Measurements from ENCODE around the gene RASIP1.
"Not testable (repeated sequence)": the region's sequence is repeated elsewhere in the genome, so short reads cannot be mapped to it uniquely, and the experiment has no call there.

Gene RASIP1

DNA sequence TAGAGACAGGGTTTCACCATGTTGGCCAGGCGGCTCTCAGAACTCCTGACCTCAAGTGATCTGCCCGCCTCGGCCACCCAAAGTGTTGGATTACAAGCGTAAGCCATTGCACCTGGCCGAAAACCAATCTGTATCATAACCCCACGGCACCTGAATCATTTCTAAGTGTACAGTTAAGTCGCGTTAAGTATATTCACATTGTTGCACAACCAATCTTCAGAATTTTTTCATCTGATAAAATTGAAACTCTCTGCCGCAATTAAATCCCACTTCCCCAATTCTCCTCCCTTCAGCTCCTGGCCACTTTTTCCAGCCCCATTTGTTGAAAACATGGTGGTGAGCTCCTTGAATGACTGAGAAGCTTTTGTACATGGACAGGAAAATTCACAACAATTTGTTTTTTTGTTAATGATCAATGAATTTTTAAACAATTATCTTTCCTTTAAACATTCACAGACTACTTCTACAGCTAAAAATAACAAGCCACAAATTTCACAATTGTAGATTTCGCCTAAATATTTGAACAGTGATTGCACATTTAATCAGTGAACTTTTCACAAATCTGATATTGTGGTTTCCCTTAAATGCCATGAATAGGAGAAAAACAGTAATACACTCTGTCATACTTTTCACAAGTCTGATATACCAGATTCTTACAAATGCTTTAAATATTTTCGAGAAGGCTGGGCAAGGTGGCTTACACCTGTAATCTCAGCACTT, 28.7 kb upstream of the RASIP1 start:
- peaks cover 6% of the 10 kb centered on the region for H3K4me1 ChIP-seq (ENCODE audit: control insufficient read depth, insufficient read depth, low read length)
- no peak overlapping the region for H3K4me2 ChIP-seq (ENCODE audit: low read length)
- H3K36me3 ChIP-seq (ENCODE audit: insufficient read depth, low read length), result no peaks in the 10 kb centered on the region
- peaks cover 28% of the 10 kb centered on the region for H3K27me3 ChIP-seq (ENCODE audit: control insufficient read depth, insufficient read depth, low read length)
- no peaks in the 10 kb centered on the region for H3K9me3 ChIP-seq (replicated peaks; ENCODE audit: low read length)
- no peak overlapping the region for H3K4me3 ChIP-seq (ENCODE audit: low read length)
- H3K9ac ChIP-seq (ENCODE audit: low read depth, low read length), result no peak overlapping the region

DNA sequence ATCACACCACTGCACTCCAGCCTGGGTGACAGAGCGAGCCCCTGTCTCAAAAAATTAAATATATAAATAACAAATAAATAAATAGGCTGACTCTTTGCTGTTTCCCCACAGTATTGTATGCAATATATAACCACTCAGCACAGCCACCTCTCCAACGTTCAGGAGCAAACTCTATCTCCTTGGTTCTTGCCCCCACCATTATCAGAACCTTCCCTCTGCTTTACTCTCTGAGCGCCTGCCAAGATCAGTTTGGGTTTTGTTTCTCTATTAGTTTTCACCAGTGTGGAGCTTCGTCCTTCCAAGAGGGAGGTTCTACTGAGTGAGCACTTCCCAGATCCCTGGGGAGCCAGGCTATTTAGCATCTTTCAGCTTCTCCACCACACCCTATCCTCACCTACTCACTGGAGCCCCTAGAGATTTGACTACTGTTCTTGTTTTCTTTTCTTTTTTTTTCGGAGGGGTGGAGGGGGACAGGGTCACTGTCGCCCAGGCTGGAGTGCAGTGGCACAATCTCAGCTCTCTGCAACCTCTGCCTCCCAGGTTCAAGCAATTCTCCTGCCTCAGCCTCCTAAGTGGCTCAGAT, 27.9 kb upstream of the RASIP1 start:
- H3K4me2 ChIP-seq (ENCODE audit: low read length); H3K4me1 ChIP-seq (ENCODE audit: control insufficient read depth, insufficient read depth, low read length); H3K4me3 ChIP-seq (ENCODE audit: low read length); H3K9ac ChIP-seq (ENCODE audit: low read depth, low read length); H3K36me3 ChIP-seq (ENCODE audit: insufficient read depth, low read length); H3K9me3 ChIP-seq (replicated peaks; ENCODE audit: low read length): not testable (repeated sequence)
- peaks cover 34% of the 10 kb centered on the region for H3K27me3 ChIP-seq (ENCODE audit: control insufficient read depth, insufficient read depth, low read length)

DNA sequence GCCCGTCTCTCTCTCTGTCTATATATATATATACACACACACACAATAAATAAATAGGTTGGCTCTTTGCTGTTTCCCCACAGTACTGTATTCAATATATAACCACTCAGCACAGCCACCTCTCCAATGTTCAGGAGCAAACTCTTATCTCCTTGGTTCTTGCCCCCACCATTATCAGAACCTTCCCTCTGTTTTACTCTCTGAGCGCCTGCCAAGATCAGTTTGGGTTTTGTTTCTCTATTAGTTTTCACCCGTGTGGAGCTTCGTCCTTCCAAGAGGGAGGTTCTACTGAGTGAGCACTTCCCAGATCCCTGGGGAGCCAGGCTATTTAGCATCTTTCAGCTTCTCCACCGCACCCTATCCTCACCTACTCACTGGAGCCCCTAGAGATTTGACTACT, 25.4 kb upstream of the RASIP1 start:
- H3K9ac ChIP-seq (ENCODE audit: low read depth, low read length); H3K4me3 ChIP-seq (ENCODE audit: low read length); H3K4me2 ChIP-seq (ENCODE audit: low read length); H3K9me3 ChIP-seq (replicated peaks; ENCODE audit: low read length); H3K36me3 ChIP-seq (ENCODE audit: insufficient read depth, low read length); H3K4me1 ChIP-seq (ENCODE audit: control insufficient read depth, insufficient read depth, low read length): not testable (repeated sequence)
- peaks cover 50% of the 10 kb centered on the region for H3K27me3 ChIP-seq (ENCODE audit: control insufficient read depth, insufficient read depth, low read length)

DNA sequence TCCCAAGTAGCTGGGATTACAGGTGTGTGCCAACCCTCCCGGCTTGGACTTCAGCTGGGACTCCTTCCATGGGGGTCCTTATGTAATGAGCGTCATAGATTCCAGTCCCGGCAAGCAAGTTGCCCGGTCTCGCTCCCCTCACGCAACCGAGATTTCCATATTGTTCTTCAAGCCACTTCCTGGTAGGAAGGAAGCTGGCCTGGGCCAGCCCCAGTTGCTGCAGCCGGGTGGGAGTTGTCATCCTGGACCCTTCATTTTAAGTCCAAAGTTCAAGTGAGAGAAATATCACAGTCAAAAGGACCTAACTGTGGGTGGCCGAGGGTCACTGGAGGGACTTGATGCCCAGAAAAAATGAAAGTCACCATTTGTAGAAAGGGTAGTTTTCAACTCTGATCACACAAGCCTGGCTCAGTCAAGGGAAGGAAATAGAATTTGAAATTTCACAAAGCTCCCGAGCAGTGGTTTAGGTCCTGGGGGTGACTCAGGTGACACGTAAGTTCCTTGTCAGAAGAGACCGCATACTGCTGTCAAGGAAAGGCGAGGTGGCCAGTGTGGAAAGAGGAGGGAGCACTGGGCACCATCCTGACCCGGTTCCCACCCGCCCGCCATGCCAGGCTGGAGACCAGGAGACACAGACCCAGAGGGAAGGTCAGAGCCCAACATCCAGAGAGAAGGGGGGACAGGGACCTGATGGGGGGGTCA, 20.2 kb upstream of the RASIP1 start:
- Histone ChIP-seq H3K4me2 (ENCODE audit: low read length) (no peak overlapping the region), H3K36me3 (ENCODE audit: insufficient read depth, low read length) (no peaks in the 10 kb centered on the region), H3K4me1 (ENCODE audit: control insufficient read depth, insufficient read depth, low read length) (no peaks in the 10 kb centered on the region), H3K27me3 (ENCODE audit: control insufficient read depth, insufficient read depth, low read length) (peaks cover 35% of the 10 kb centered on the region), H3K9ac (ENCODE audit: low read depth, low read length) (no peak overlapping the region), H3K9me3 (replicated peaks; ENCODE audit: low read length) (no peaks in the 10 kb centered on the region), H3K4me3 (ENCODE audit: low read length) (no peak overlapping the region)

DNA sequence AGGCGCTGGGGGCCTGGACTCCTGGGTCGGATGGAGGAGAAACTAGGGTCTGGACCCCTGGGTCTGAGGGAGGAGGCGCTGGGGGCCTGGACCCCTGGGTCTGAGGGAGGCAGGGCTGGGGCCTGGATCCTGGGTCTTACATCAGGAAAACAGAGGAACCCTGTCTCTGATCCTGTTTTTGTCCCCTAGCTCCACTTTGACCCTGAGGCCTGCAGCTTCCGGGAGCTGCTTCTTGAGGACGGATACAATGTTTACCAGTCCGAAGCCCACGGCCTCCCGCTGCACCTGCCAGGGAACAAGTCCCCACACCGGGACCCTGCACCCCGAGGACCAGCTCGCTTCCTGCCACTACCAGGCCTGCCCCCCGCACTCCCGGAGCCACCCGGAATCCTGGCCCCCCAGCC, 17.3 kb upstream of the RASIP1 start:
- Histone ChIP-seq H3K4me1 (ENCODE audit: control insufficient read depth, insufficient read depth, low read length) (peaks cover 2% of the 10 kb centered on the region), H3K9me3 (replicated peaks; ENCODE audit: low read length) (no peaks in the 10 kb centered on the region), H3K4me3 (ENCODE audit: low read length) (no peak overlapping the region), H3K27me3 (ENCODE audit: control insufficient read depth, insufficient read depth, low read length) (peaks cover 32% of the 10 kb centered on the region), H3K9ac (ENCODE audit: low read depth, low read length) (no peak overlapping the region), H3K36me3 (ENCODE audit: insufficient read depth, low read length) (no peaks in the 10 kb centered on the region), H3K4me2 (ENCODE audit: low read length) (no peak overlapping the region)

DNA sequence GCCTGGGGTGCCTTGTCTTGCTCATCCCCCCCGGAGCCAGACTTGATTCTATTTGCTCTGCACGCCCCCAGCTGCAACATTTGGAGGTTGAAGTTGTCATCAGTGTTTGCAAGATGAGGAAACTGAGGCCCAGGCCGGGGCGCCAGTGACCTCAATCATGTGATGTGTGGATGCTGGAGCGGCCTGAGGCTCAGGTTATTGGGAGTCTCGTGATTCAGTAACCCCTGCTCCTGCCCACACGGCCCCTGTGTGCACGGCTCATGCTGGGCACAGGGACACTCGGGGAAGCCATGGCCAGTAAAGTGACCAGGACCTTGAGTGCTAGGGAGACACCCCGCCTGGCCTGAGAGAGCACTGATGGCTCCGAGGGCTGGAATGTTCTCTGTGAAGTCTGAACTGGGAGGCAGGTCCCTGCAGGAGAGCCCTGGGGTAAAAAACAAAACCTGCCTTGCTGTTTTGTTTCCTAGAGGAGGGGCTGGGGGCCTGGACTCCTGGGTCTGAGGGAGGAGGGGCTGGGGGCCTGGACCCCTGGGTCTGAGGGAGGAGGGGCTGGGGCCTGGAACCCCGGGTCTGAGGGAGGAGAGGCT, 16.8 kb upstream of the RASIP1 start:
- peaks cover 7% of the 10 kb centered on the region for H3K4me1 ChIP-seq (ENCODE audit: control insufficient read depth, insufficient read depth, low read length)
- no peak overlapping the region for H3K4me2 ChIP-seq (ENCODE audit: low read length)
- peaks cover 32% of the 10 kb centered on the region for H3K27me3 ChIP-seq (ENCODE audit: control insufficient read depth, insufficient read depth, low read length)
- no peaks in the 10 kb centered on the region for H3K9me3 ChIP-seq (replicated peaks; ENCODE audit: low read length)
- no peaks in the 10 kb centered on the region for H3K36me3 ChIP-seq (ENCODE audit: insufficient read depth, low read length)
- no peak overlapping the region for H3K4me3 ChIP-seq (ENCODE audit: low read length)
- H3K9ac ChIP-seq (ENCODE audit: low read depth, low read length), result no peak overlapping the region

DNA sequence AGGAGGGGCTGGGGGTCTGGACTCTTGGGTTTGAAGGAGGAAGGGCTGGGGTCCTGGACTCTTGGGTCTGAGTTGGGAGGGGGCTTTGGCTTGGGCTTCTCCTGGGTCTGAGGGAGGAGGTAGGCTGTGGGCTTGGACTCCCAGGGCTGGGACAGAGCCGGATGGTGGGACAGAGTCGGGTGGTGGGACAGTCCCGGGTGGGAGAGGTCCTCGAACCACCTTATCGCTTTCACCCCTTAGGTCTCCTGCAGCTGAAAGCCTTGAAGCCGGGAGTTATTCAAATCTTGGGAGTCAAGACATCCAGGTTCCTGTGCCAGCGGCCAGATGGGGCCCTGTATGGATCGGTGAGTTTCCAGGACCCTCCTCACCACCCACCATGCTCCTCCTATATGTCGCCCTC, 16.3 kb upstream of the RASIP1 start:
- H3K4me2 ChIP-seq (ENCODE audit: low read length), result no peak overlapping the region
- peaks cover 32% of the 10 kb centered on the region for H3K27me3 ChIP-seq (ENCODE audit: control insufficient read depth, insufficient read depth, low read length)
- H3K4me1 ChIP-seq (ENCODE audit: control insufficient read depth, insufficient read depth, low read length), result peaks cover 7% of the 10 kb centered on the region
- H3K9ac ChIP-seq (ENCODE audit: low read depth, low read length), result no peak overlapping the region
- H3K36me3 ChIP-seq (ENCODE audit: insufficient read depth, low read length), result no peaks in the 10 kb centered on the region
- H3K9me3 ChIP-seq (replicated peaks; ENCODE audit: low read length), result no peaks in the 10 kb centered on the region
- H3K4me3 ChIP-seq (ENCODE audit: low read length), result no peak overlapping the region

DNA sequence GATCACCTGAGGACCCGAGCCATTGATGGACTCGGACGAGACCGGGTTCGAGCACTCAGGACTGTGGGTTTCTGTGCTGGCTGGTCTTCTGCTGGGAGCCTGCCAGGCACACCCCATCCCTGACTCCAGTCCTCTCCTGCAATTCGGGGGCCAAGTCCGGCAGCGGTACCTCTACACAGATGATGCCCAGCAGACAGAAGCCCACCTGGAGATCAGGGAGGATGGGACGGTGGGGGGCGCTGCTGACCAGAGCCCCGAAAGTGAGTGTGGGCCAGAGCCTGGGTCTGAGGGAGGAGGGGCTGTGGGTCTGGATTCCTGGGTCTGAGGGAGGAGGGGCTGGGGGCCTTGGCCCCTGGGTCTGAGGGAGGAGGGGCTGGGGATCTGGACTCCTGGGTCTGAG, 15.8 kb upstream of the RASIP1 start:
- H3K9me3 ChIP-seq (replicated peaks; ENCODE audit: low read length), result no peaks in the 10 kb centered on the region
- peaks cover 7% of the 10 kb centered on the region for H3K4me1 ChIP-seq (ENCODE audit: control insufficient read depth, insufficient read depth, low read length)
- no peak overlapping the region for H3K4me3 ChIP-seq (ENCODE audit: low read length)
- H3K27me3 ChIP-seq (ENCODE audit: control insufficient read depth, insufficient read depth, low read length), result peaks cover 33% of the 10 kb centered on the region
- no peak overlapping the region for H3K9ac ChIP-seq (ENCODE audit: low read depth, low read length)
- no peaks in the 10 kb centered on the region for H3K36me3 ChIP-seq (ENCODE audit: insufficient read depth, low read length)
- H3K4me2 ChIP-seq (ENCODE audit: low read length), result no peak overlapping the region

DNA sequence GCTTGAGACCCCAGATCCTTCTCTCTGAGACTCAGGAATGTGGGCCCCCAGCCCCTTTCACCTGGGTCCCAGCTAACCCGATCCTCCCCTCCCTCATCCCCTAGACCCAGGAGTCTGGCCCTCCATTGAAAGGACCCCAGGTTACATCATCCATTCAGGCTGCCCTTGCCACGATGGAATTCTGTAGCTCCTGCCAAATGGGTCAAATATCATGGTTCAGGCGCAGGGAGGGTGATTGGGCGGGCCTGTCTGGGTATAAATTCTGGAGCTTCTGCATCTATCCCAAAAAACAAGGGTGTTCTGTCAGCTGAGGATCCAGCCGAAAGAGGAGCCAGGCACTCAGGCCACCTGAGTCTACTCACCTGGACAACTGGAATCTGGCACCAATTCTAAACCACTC, 15.4 kb upstream of the RASIP1 start:
- Histone ChIP-seq H3K9me3 (replicated peaks; ENCODE audit: low read length) (no peaks in the 10 kb centered on the region), H3K4me3 (ENCODE audit: low read length) (no peak overlapping the region), H3K27me3 (ENCODE audit: control insufficient read depth, insufficient read depth, low read length) (peaks cover 34% of the 10 kb centered on the region), H3K36me3 (ENCODE audit: insufficient read depth, low read length) (no peaks in the 10 kb centered on the region), H3K9ac (ENCODE audit: low read depth, low read length) (no peak overlapping the region), H3K4me2 (ENCODE audit: low read length) (no peak overlapping the region), H3K4me1 (ENCODE audit: control insufficient read depth, insufficient read depth, low read length) (peaks cover 7% of the 10 kb centered on the region)

DNA sequence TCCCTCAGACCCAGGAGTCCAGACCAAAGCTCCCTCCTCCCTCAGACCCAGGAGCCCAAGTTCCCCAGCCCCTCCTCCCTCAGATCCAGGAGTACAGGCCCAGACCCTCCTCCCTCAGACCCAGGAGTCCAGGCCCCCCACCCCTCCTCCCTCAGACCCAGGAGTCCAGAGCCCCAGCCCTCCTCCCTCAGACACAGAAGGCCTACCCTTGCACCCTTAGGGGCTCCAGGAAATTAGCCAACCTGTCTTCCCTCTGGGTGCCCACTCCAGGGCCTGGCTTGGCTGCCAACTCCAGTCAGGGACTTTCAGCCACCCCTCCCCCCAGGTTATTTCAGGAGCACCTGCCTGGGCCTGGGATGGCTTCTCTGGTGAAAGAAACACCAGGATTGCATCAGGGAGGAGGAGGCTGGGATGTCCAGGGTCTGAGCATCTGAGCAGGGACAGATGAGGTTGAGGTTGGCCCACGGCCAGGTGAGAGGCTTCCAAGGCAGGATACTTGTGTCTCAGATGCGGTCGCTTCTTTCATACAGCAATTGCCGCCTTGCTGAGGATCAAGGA, 14.8 kb upstream of the RASIP1 start, which contains the start of gene FGF21:
Gene FGF21, plus strand, starts transcription at position 441 of the 558 bp plus-strand sequence. CDS start 713 bp downstream, outside the sequence.
- Histone ChIP-seq H3K4me3 (ENCODE audit: low read length) (no peak within 1 kb of the TSS), H3K9ac (ENCODE audit: low read depth, low read length) (no peak within 1 kb of the TSS), H3K36me3 (ENCODE audit: insufficient read depth, low read length) (no peaks in the 10 kb centered on the region), H3K4me1 (ENCODE audit: control insufficient read depth, insufficient read depth, low read length) (peaks cover 7% of the 10 kb centered on the region), H3K9me3 (replicated peaks; ENCODE audit: low read length) (no peaks in the 10 kb centered on the region), H3K27me3 (ENCODE audit: control insufficient read depth, insufficient read depth, low read length) (peaks cover 32% of the 10 kb centered on the region), H3K4me2 (ENCODE audit: low read length) (no peak within 1 kb of the TSS)
